HTR-8/SVneo (cell line): Measurements from ENCODE around the gene ALG14.
"Not testable (repeated sequence)": the region's sequence is repeated elsewhere in the genome, so short reads cannot be mapped to it uniquely, and the experiment has no call there.

Experiments
- DNase-seq: peaks from one replicate; pipeline ENCODE4 v3.0.0; 2011; ENCODE audit warnings: low spot score, mixed read lengths; ENCODE audit not compliant: insufficient read length
- FAIRE-seq: peaks from 2 replicates; lab custom pipeline; 2011; peaks lifted over from hg19 to GRCh38; lab: Jason Lieb, UNC

The ALG14 gene

DNA sequence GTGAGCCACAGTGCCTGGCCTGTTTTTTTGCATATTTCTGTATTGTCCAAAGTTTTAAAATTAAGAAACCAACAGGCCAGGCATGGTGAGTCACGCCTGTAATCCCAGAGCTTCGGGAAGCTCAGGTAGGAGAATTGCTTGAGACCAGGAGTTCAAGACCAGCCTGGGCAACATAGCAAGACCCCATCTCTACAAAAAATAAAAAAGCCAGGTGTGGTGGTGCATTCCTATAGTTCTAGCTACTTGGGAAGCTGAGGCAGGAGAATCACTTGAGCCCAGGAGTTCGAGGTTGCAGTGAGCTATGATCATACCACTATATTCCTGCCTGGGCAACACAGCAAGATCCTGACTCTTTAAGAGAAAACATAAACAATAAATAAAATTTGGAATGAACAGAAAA, 25.1 kb downstream of the ALG14 start:
- not testable (repeated sequence) for DNase-seq, FAIRE-seq

DNA sequence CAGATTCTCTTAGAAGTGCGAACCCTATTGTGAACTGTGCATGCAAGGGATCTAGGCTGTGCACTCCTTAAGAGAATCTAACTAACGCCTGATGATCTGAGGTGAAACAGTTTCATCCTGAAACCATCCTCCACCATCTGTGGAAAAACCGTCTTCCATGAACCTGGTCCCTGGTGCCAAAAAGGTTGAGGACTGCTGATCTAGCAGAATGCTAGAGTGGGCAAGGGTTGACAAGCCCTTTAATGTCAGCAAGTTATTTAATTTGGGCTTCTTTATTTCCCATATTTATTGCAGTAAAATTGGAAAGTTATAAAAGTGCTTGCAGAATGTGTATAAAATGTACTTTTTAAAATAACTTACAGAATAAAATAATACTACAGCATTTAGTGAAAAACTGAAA, 26.4 kb downstream of the ALG14 start:
- DNase-seq (no peak), FAIRE-seq (no peak)

DNA sequence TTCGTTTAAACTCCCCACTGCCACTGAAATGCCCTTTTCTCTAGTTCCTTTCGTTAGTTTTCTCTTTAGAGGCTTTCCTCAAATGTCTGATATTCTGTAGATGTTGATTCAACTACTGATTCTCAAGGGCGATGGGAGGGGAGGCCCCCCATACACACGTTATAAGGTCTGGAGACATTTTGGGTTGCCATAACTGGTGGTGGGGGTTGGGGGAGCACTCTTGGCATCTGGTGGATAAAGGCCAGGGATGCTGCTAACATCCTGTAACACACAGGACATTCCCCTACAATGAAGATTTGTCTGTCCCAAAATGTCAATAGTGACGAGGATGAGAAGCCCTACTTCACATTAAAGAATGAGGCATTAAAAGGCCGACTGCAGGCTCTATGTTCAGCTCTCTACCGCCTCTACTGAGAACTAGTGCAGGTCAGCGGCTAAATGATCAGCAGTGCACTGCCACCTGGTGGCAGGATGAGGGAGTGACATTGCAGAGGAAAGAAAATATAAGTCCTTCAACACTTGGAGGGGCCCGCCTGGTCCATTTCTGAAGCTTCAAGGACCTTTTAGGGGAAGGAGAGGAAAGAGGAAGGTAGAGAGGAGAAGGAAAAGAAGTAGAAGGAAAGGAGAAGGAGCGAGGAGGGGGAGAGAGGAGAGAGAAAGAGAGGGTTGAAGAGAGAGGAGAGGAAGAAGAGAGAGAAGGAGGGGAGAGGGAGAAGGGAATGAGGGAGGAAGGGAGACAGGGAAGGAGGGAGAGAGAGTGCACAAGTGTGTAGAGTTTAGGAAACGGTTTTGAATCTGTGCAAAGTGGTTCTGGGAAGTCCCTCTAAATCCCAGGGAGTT, 29.4 kb downstream of the ALG14 start:
- DNase-seq, result peak; percentile 64
- FAIRE-seq, result peak; percentile 40

DNA sequence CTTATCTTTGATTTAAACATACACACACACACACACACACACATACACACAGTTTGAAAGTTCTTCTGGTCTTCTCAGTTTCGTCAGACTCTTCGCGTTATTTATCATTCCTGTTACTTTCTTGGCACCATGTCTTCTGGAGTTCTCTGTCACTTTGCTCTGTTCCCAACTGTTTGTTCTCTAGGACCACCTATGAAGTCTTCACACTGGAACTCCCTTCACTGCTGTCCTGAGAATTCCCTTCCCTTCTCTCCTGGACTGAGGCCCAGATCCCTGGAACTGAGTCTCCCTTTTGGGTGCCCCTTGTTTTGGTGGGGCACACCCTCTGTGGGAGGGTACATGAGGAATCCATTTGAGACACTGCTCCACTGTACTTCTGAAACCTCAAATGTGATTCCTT, 30.5 kb downstream of the ALG14 start:
- DNase-seq (no peak), FAIRE-seq (no peak)

DNA sequence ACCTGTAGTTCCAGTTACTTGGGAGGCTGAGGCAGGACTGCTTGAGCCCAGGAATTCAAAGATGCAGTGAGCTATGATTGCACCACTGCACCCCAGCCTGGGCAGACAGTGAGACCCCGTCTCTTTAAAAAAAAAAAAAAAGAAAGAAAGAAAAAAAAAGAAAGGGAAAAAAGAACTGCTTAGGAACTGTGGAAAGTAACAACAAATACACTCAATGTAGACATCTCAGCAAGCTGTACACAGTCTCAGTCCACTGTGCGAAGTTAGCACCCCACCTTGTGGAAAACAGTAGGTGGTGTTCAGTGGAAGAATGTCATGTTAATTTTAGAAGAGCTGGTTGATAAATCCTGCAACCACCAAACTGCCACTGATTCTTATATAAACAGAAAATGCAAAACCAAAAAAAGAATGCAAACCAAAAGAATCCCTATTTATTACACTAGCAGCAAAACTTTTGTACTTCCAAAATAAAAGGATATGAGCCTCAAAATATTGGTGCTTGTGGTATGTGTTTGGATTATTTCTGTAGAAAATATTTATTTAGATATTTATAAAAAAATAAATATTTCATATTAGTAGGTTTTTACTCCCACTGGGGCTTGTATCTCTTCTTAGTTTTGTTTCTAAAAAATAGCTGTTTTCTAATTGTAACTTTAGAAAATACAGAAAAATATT, 31.1 kb downstream of the ALG14 start:
- peak; percentile 81 for FAIRE-seq

DNA sequence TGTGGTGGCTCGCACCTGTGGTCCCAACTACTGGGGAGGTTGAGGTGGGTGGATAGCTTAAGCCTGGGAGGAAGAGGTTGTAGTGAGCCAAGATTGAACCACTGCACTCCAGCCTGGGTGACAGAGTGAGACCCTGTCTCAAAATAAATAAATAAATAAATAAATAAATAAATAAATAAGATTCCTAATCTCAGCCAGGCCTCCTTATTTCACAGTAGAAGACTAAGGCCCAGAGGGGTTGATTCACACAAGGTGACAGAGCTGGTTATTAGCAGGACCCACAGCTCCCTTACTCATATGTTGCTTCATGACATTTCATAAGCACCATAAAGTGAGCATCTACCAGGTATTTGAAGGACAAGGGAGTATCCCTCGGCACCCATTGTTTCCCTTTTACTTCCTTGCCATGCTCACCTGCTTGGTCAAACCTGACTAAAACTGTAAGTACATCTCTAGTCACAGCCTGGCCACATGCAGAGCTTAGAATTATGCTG, 32.7 kb downstream of the ALG14 start:
- DNase-seq, result no peak
- no peak for FAIRE-seq

More for the DNA sequence above, 31.1 kb downstream of the ALG14 start:
- DNase-seq, result peak; percentile 73

DNA sequence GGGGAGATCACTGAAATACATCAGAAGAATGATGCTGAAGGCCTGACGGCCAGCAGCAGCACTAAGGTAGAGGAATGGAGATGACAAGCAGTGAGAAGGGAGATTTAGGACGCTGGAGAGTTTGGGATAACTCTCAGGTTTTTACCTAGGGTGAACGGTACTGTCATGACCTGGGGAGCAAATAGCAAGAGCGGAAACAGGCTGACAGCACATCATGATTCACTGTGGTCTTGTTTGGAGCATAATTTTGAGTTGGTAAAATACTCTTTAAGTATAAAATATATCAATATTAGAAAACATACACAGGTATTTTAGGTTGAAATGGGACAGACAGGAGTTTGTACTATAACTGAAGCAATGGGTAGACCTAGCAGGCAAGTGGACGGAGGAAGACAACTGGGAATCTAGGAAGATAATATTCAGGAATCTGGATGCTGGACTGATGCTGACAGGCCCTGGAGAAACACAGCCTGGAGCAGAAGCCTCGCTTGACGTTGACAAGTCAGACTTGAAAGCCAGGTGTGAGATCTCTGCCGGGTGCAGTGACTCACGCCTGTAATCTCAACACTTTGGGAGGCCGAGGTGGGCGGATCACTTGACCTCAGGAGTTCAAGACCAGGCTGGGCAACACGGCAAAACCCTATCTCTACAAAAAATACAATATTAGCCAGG, 33.3 kb downstream of the ALG14 start:
- FAIRE-seq, result no peak
- DNase-seq, result no peak

DNA sequence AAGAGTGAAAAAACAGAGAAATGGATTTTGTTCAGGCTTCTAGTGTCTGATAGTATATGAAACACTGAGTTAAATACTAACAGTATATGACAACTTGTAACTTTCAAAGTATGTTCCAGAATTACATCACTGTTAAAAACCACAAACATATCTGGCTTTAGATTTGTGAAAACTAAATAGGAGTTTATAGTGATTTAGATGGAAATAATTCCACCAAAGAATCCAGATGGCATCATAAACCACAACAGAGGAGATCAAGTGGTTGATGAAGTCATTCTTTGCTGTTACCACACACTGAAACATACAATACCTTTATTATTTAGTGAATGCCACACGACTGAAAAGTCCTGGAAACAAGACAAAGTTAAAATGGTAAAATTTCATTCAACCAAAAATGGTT, 37.2 kb downstream of the ALG14 start:
- peak; percentile 24 for DNase-seq
- no peak for FAIRE-seq

DNA sequence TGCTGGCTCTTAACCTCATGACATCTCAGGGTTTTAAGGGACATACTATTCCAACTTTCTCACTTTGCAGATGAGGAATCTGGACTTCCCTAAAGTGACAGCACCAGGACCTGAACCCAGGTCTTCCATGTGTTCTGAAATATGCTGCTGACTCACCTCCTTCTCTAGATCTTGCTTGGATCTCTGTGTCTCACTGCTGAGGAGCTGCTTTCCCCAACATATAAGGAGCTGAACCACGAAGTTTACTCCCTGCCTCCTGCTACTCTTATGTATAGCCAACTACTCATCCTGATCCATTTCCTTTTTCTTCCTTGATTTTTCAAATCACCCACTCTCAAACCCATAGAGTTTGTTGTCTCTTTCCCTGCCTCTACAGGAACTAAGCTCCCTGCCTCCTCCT, 38.2 kb downstream of the ALG14 start:
- FAIRE-seq (no peak), DNase-seq (no peak)

DNA sequence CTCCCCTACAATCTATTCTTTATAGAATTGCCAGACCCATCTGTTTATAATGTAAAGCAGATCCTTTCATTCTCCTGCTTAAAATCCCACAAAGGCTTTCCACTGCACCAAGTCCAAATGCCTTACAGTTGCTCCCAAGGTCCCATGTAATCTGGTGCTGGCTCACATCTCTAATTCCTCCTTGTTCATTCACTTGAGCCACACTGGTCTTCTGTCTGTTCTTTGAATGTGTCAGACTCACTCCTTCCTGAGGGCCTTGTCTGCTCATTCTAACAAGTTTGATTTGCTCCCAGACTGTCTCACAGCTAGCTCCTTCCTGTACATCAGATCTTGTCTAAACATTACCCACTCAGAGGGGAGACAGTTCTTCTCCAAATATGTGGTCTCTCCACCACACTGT, 38.9 kb downstream of the ALG14 start:
- FAIRE-seq (no peak), DNase-seq (no peak)

DNA sequence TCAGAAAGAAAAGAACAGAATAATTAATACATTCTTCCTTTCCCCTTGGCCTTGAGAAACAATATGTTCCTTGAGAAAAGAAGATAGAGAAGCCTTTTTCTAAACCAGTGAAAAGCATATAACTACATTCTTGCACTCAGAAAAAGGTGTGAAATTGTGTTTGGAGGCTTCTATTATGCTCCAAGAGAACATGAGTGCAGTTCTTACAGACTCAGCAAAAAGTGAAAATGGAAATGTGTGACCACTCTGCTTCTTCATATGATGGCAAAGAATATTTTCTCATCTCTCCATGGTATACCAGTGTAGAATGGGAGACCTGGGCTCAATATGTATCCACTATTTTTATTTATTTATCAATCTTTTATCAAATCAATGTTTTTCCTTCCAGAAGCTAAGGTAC, 43.2 kb downstream of the ALG14 start:
- no peak for DNase-seq
- no peak for FAIRE-seq

DNA sequence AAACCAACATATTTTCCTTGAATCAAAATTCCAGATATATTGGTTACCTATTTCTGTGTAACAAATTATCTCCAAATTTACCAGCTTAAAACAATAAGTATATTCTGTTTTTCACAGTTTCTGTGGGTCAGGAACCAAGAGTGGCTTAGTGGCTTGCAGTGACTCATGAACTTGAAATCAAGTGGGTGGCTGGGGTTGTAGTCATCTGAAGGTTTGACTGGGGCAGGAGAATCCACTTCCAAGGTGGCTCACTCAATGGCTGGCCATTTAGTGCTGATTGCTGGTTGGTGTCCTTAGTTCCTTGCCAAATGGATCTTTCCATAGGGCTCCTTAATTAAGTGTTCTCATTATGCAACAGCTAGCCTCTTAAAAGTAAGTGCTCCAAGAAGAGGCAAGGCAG, 43.8 kb downstream of the ALG14 start:
- DNase-seq (no peak), FAIRE-seq (no peak)

DNA sequence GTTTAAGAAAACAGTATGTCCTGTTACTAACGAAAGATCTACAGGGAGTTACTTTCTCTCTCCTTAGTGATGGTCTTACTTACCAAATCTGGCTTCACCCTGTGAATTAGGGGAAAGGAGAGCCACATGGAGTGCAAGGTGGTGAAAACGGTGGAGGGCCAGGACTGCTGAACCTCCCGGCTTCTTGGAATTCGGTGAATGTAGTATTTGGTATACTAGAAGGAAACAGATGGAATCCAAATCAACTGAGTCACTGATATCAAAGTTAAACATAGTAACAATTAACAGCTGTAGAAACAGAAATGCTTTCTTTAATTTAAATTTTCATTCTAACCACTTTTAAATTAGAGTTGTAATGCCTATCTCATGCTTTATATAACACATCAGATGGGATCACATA, 45.7 kb downstream of the ALG14 start:
- no peak for DNase-seq
- FAIRE-seq, result no peak

DNA sequence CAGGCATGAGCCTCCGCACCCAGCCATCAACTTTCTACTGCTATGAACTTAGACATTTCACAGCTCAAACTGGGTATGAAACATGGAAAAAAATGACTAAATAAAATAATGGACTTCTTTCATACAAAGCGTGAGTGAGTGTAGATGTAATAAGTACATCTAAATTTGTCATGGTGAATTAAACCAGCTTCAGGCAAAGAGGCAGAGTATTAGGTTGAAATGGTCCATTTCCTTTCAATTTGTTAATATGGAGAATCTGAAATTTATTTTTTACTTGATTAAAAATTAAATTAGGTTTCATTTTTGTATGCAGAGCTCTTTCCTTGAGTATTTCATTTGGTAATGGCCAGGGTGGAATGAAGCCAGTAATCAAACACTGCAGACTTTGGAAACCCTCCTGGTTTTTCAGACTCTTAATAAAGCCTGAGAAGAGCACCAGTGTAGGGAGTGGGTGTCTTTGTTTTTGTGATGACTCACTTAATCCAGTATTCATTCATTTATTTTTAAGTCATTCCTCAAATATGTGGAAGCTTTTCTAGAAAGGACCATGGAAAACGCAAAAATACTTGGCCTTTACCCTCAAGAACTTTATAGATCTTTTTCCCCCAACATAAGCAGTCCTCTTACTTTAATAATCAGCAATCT, 49.2 kb downstream of the ALG14 start:
- DNase-seq (peak; percentile 41), FAIRE-seq (no peak)

DNA sequence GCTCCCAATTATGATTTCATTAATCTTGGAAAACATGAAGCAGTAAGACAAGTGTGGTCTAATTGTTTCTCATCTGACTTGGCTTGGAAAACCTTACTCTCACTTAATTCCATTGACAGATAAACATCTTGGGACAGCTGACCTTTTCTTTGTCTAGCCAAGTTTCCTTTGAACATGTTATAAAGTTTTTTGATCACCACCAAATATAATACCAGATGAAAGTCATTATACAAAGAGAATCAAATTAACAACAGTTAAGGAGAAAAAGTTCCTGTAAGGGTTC, 50.2 kb downstream of the ALG14 start:
- DNase-seq (no peak), FAIRE-seq (no peak)

DNA sequence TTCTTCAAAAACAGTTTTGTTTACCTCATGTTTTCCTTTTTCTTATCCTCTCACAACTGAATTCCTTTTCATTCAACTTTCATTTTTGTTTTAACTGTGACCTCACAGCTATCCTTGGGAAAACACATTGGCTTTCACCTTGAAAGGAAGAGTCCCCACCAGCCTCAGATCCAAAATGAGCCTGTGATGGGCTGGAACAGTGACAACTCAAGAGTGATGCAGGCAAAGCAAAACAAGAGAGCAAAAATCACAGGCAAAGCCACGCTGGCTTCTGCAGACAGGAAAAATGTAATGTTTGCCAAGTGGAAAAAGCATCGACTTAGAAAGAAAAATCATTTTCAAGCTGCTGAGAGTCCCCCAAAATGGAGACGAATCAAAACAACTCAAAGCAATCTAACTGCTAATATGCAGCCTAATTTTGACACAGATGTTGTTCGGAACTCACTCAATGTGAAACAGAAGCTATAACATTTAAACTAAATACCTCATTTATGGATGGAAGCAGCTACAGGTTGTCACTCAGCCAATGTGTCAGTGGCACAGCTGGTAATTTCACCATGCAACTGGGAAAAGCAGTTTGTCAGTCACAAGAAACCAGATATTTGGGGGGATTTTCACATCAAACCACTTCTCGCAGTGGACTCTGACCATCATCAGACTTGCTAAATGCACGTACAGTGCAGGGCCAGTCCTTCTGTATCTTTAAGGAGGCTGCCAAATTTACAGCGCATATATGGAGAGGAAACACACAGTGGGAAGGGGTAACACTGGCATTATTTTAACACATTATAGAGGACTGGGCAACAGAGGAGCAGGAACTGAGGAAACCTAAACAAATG, 50.7 kb downstream of the ALG14 start:
- FAIRE-seq, result no peak
- no peak for DNase-seq

DNA sequence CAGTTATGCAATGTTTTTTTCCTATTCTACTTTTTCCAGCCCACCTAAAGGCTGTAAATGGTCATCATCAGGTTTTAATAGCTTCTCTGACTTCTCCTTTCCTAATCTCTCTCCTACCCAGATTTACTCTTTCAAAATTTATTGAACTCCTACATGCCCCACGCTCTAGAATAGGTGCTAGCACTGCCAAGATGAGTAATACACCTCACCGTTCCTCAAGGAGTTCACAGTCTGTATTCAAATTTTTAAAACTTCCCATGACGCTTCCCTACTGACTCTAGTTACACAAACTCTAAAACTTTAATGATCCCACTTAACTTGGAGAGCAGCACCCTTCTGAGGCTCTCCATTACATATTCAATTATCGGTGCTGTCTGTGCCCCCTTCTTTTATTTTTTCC, 51.6 kb downstream of the ALG14 start:
- no peak for DNase-seq
- FAIRE-seq, result no peak

DNA sequence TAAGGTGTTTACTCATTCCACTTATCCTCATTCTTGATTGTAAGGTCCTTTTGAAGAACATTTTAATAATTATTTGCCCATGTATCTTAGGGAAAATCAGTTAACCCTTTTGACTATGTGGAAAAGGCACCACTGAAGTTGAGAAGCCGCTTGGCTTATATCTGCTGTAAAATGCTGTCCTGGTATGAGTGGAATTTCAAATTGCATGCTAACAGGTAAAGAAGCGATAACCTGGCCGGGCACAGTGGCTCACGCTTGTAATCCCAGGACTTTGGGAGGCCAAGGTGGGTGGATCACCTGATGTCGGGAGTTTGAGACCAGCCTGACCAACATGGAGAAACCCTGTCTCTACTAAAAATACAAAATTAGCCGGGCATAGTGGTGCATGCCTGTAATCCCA, 53.3 kb downstream of the ALG14 start:
- not testable (repeated sequence) for FAIRE-seq, DNase-seq

DNA sequence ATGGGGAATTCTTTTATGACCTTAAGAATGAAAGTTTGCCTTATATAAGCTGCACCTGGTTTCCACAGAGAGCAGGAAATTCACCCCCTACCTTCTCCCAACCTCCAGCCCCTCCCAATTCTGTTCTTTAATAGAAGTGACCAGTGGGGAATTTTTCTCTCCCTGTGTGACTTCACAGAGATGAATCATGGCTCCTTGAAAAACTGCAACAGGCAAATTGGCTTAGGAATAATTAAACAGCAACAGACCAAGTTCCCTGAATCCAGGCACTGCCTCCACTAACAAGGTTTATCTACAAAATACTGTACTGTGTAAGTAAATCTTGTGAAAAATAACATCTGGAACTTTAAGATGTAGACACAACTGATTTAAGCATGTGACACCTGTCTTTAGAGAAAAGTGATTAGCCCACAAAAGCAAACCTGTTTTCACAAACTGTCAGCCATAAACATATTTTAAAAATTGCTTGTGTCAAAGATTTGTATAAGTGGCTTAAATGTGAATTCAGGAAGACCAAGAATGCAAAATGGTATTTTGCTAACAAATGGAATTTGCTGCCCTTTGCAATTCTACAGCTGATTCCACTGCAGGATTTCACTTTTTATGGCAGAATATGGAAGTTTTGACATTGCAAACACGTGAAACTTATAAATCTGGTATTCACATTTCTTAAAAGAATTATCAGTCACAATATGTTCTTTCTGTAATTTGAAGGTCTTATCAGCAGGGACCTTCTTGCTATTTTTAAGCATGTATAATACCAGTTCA, 54.0 kb downstream of the ALG14 start:
- no peak for FAIRE-seq
- DNase-seq, result no peak
